AG04450 (cell line): ENCODE measurements around the gene FRAT2. TPM values are rescaled to one million over a fixed set of nuclear protein-coding genes. Genes with fewer than 3 reads are reported as not detected.

Experiments used
- CTCF ChIA-PET: fragments of 300-600, 350-600 bp; formaldehyde crosslinking; extraction: SDS; loops from one replicate; lab custom pipeline; 2022; ENCODE audit warnings: antibody characterized with exemption, inconsistent platforms; lab: Charles Lee
- POLR2A ChIA-PET: fragments of 350-600 bp; formaldehyde crosslinking; extraction: SDS; loops from one replicate; lab custom pipeline; 2021; ENCODE audit warnings: antibody characterized with exemption, inconsistent platforms; lab: Yijun Ruan, JAX
- DNase-seq: peaks from one replicate; pipeline ENCODE4 v3.0.0-alpha.2; 2011; ENCODE audit warnings: low read depth, low spot score
- H3K27ac ChIP-seq: one replicate; pipeline ENCODE4 v1.5.1; 2012; ENCODE audit warnings: low read depth, low read length, control low read depth
- H3K27me3 ChIP-seq: one replicate; pipeline ENCODE4 v1.6.0; 2012; ENCODE audit warnings: low read length; ENCODE audit not compliant: control insufficient read depth, insufficient read depth
- H3K4me3 ChIP-seq: 2 replicates; pipeline ENCODE4 v1.5.1; 2011; ENCODE audit warnings: mild to moderate bottlenecking, low read depth, low read length, control low read depth
- H3K9me3 ChIP-seq: 2 replicates; pipeline ENCODE4 v1.5.1; 2012; ENCODE audit warnings: low read length; ENCODE audit not compliant: control insufficient read depth, insufficient read depth
- CTCF ChIP-seq: IDR thresholded peaks from 2 replicates; pipeline ENCODE4 v1.5.1; 2011; ENCODE audit warnings: low read depth, low read length, control low read depth, inconsistent platforms
- polyA plus RNA-seq: library from polyadenylated mRNA; depleted of rRNA; stranded (reverse); fragments of >200 nt; gene quantifications from 2 replicates; pipeline ENCODE4 v1.2.3, GENCODE V29; 2011

Gene FRAT2
- polyA plus RNA-seq, 1 experiment = 2.6 TPM

- ChIA-PET CTCF (no interaction called here), POLR2A (no interaction called here)
- no peak overlapping the region for H3K27ac ChIP-seq
Measured at GRCh38 chr10:97372233-97372875, 37.8 kb upstream of the FRAT2 start.

GRCh38 chr10:97371696-97372095 is 37.2 kb upstream of the FRAT2 start:
- Histone ChIP-seq H3K27me3 (no peaks in the 10 kb centered on the region), H3K4me3 (no peak overlapping the region), H3K9me3 (no peaks in the 10 kb centered on the region), H3K27ac (no peak overlapping the region)
- ChIA-PET CTCF (no interaction called here), POLR2A (no interaction called here)
- no peak for TF ChIP-seq CTCF
- DNase-seq = no peak

More at GRCh38 chr10:97372233-97372875, 37.8 kb upstream of the FRAT2 start:
- Histone ChIP-seq H3K27me3 (no peaks in the 10 kb centered on the region), H3K9me3 (no peaks in the 10 kb centered on the region), H3K4me3 (no peak overlapping the region)
- no peak for TF ChIP-seq CTCF
- DNase-seq = no peak

GRCh38 chr10:97367126-97367649 is 32.7 kb upstream of the FRAT2 start:
- no peaks in the 10 kb centered on the region for H3K9me3 ChIP-seq
- ChIA-PET CTCF (no interaction called here), POLR2A (no interaction called here)
- no peak for TF ChIP-seq CTCF
- H3K27me3 ChIP-seq = no peaks in the 10 kb centered on the region
- H3K27ac ChIP-seq = no peak overlapping the region
- no peak overlapping the region for H3K4me3 ChIP-seq
- no peak for DNase-seq

GRCh38 chr10:97366572-97366971 is 32.0 kb upstream of the FRAT2 start:
- Histone ChIP-seq H3K27me3 (no peaks in the 10 kb centered on the region), H3K9me3 (no peaks in the 10 kb centered on the region), H3K4me3 (no peak overlapping the region), H3K27ac (no peak overlapping the region)
- no peak for TF ChIP-seq CTCF
- no peak for DNase-seq
- ChIA-PET CTCF (no interaction called here), POLR2A (no interaction called here)

GRCh38 chr10:97365761-97366351 is 31.3 kb upstream of the FRAT2 start:
- H3K27me3 ChIP-seq = no peaks in the 10 kb centered on the region
- H3K9me3 ChIP-seq = no peaks in the 10 kb centered on the region
- H3K4me3 ChIP-seq = no peak overlapping the region
- CTCF ChIA-PET = no interaction called here
- no peak for TF ChIP-seq CTCF
- DNase-seq = no peak
- no peak overlapping the region for H3K27ac ChIP-seq
- POLR2A ChIA-PET = interaction anchor here (0.8 kb wide), 1 partner anchor 49 kb away, joined by 5 read pairs; no protein-coding TSS in a partner anchor
